IMR-90 (cell line): Measurements from ENCODE around the gene WASHC2C. TPM values are rescaled to one million over a fixed set of nuclear protein-coding genes. Genes with fewer than 3 reads are reported as not detected.
"Not testable (repeated sequence)": the region's sequence is repeated elsewhere in the genome, so short reads cannot be mapped to it uniquely, and the experiment has no call there.

Experiments used
- ATAC-seq: fragments of 200-7000 bp; cut with Tn5 transposase; 2 replicates; pipeline ENCODE4 v1.9.1; 2020; ENCODE audit warnings: low read depth, mild to moderate bottlenecking, moderate library complexity
- BruUV-seq: library from RNA; stranded (reverse); fragments of 400-500 nt; replicated peaks from 2 replicates; lab custom pipeline; 2021; lab: Mats Ljungman, UMichigan
- CTCF ChIA-PET: fragments of 300-600 bp; formaldehyde crosslinking; extraction: SDS; loops from one replicate; lab custom pipeline; 2021; ENCODE audit warnings: antibody characterized with exemption; lab: Yijun Ruan, JAX
- POLR2A ChIA-PET: fragments of 300-600 bp; sonication (Branson Sonifier 250); formaldehyde crosslinking; loops from one replicate; lab custom pipeline; 2022; ENCODE audit warnings: antibody characterized with exemption; ENCODE audit not compliant: unreplicated experiment; lab: Charles Lee
- DNase-seq: peaks from one replicate; pipeline ENCODE4 v3.0.0; 2013
- H2AFZ ChIP-seq: replicated peaks from 2 replicates; pipeline ENCODE3; 2013; ENCODE audit warnings: low read length, mild to moderate bottlenecking; ENCODE audit not compliant: poor library complexity
- H2AK5ac ChIP-seq: 2 replicates; pipeline ENCODE4 v1.6.1; 2013; ENCODE audit warnings: low read depth, low read length, inconsistent platforms
- H2AK9ac ChIP-seq: replicated peaks from 2 replicates; pipeline ENCODE3; 2013; ENCODE audit warnings: mild to moderate bottlenecking, low read depth, low read length, moderate library complexity; ENCODE audit not compliant: poor library complexity
- H2BK120ac ChIP-seq: 2 replicates; pipeline ENCODE4 v1.6.1; 2013; ENCODE audit warnings: low read depth, low read length, inconsistent platforms
- H2BK15ac ChIP-seq: 3 replicates; pipeline ENCODE4 v1.6.1; 2013; ENCODE audit warnings: low read depth, low read length, inconsistent platforms
- H2BK20ac ChIP-seq: 2 replicates; pipeline ENCODE4 v1.6.1; 2013; ENCODE audit warnings: low read depth, mild to moderate bottlenecking, inconsistent platforms, low read length, moderate library complexity
- H2BK5ac ChIP-seq: 2 replicates; pipeline ENCODE4 v1.6.1; 2013; ENCODE audit warnings: mild to moderate bottlenecking, low read depth, low read length, inconsistent platforms; ENCODE audit not compliant: poor library complexity, severe bottlenecking
- H3K14ac ChIP-seq: replicated peaks from 2 replicates; pipeline ENCODE4 v1.6.1; 2013; ENCODE audit warnings: low read depth, low read length, inconsistent platforms
- H3K18ac ChIP-seq: 2 replicates; pipeline ENCODE4 v1.6.1; 2013; ENCODE audit warnings: low read depth, low read length, control low read depth
- H3K23ac ChIP-seq: 2 replicates; pipeline ENCODE4 v1.6.1; 2013; ENCODE audit warnings: low read depth, low read length, inconsistent platforms
- H3K27ac ChIP-seq: 2 replicates; pipeline ENCODE4 v1.5.1; 2013; ENCODE audit warnings: mild to moderate bottlenecking, control low read depth, low read length; ENCODE audit not compliant: insufficient read depth
- H3K27me3 ChIP-seq: 2 replicates; pipeline ENCODE4 v1.6.1; 2013; ENCODE audit warnings: low read length; ENCODE audit not compliant: control insufficient read depth, insufficient read depth
- H3K36me3 ChIP-seq: 2 replicates; pipeline ENCODE4 v1.6.1; 2013; ENCODE audit warnings: low read length, mixed read lengths; ENCODE audit not compliant: control insufficient read depth, insufficient read depth
- H3K4ac ChIP-seq: 2 replicates; pipeline ENCODE4 v1.6.1; 2013; ENCODE audit warnings: low read depth, low read length, inconsistent platforms
- H3K4me1 ChIP-seq: 2 replicates; pipeline ENCODE4 v1.6.1; 2013; ENCODE audit warnings: low read length, mixed read lengths; ENCODE audit not compliant: control insufficient read depth, insufficient read depth
- H3K4me2 ChIP-seq: 2 replicates; pipeline ENCODE4 v1.6.1; 2013; ENCODE audit warnings: low read depth, mild to moderate bottlenecking, control low read depth, low read length, moderate library complexity
- H3K4me3 ChIP-seq: 2 replicates; pipeline ENCODE4 v1.5.1; 2013; ENCODE audit warnings: low read depth, mild to moderate bottlenecking, control low read depth, low read length, moderate library complexity; ENCODE audit not compliant: insufficient read depth
- H3K56ac ChIP-seq: 2 replicates; pipeline ENCODE4 v1.6.1; 2013; ENCODE audit warnings: low read length, inconsistent platforms; ENCODE audit not compliant: insufficient read depth; ENCODE audit errors: extremely low read depth
- H3K79me1 ChIP-seq, 2 experiments: 2 replicates each; pipeline ENCODE4 v1.6.1; 2013; ENCODE audit warnings: low read length in 2 of 2, inconsistent platforms in 1 of 2, low read depth in 1 of 2
- H3K9ac ChIP-seq: 2 replicates; pipeline ENCODE4 v1.6.1; 2013; ENCODE audit warnings: low read depth, low read length, control low read depth
- H3K9me1 ChIP-seq: 2 replicates; pipeline ENCODE4 v1.6.1; 2013; ENCODE audit warnings: low read length, inconsistent platforms; ENCODE audit not compliant: insufficient read depth
- H3K9me3 ChIP-seq: 2 replicates; pipeline ENCODE4 v1.6.1; 2013; ENCODE audit warnings: low read length; ENCODE audit not compliant: control insufficient read depth, insufficient read depth
- H4K20me1 ChIP-seq: 2 replicates; pipeline ENCODE4 v1.6.1; 2013; ENCODE audit warnings: low read length, inconsistent platforms; ENCODE audit not compliant: insufficient read depth
- H4K5ac ChIP-seq: 2 replicates; pipeline ENCODE4 v1.6.1; 2013; ENCODE audit warnings: mild to moderate bottlenecking, low read depth, low read length, control low read depth
- H4K8ac ChIP-seq, 2 experiments: 2 replicates each; pipeline ENCODE4 v1.6.1; 2013; ENCODE audit warnings: low read depth in 2 of 2, low read length in 2 of 2, control low read depth in 1 of 2, inconsistent platforms in 1 of 2
- H4K91ac ChIP-seq: 2 replicates; pipeline ENCODE4 v1.6.1; 2013; ENCODE audit warnings: low read depth, low read length, inconsistent platforms; ENCODE audit not compliant: insufficient read depth
- WGBS, 2 experiments: methylation state at CpG; one replicate each; pipeline versions ENCODE4 v1.1.5 to v1.1.7; 2013; ENCODE audit warnings: missing lambda C conversion rate in 2 of 2; ENCODE audit not compliant: insufficient read length in 1 of 2; ENCODE audit errors: extremely low coverage in 2 of 2; 5-methylcytosine and 5-hydroxymethylcytosine counted together
- dilution Hi-C: fragments of 300-500 bp; cut with HindIII; formaldehyde crosslinking; loops from one replicate; pipeline ENCODE4 v1.14.3; 2018; ENCODE audit warnings: low sequenced_read_pairs; ENCODE audit not compliant: unreplicated experiment
- in situ Hi-C: fragments of 300-500 bp; cut with MboI; formaldehyde crosslinking; loops from 3 replicates; pipeline ENCODE4 v1.14.3; 2019; ENCODE audit warnings: low sequenced_read_pairs, inconsistent platforms, mixed read lengths
- intact Hi-C: fragments of 100-400 bp; cut with micrococcal nuclease; formaldehyde crosslinking; loops from 2 replicates; pipeline ENCODE4 v1.10.0; 2022
- polyA plus RNA-seq, 3 experiments: library from polyadenylated mRNA; depleted of rRNA; stranded (reverse); fragments of >200 nt; gene quantifications; 2 replicates each; pipeline ENCODE4 v1.2.3, GENCODE V29; 2012; ENCODE audit warnings: low replicate concordance in 1 of 3
- total RNA-seq: library from RNA; depleted of rRNA; stranded (reverse); fragments of >200 nt; gene quantifications from 2 replicates; pipeline ENCODE4 v1.2.3, GENCODE V29; 2012

WASHC2C gene
- total and polyA plus RNA-seq, 2 of the 4 experiments (the other 2 are of a cell fraction) = 22.2 to 27.2 TPM

- H4K91ac ChIP-seq, H3K36me3 ChIP-seq, H3K23ac ChIP-seq, BruUV-seq, H4K5ac ChIP-seq, H3K9me3 ChIP-seq, H2AK5ac ChIP-seq, H2AK9ac ChIP-seq, H3K27ac ChIP-seq, H3K9ac ChIP-seq, H3K4me3 ChIP-seq, H3K9me1 ChIP-seq, POLR2A ChIA-PET, H4K8ac ChIP-seq, H2BK5ac ChIP-seq, H2AFZ ChIP-seq, H3K79me1 ChIP-seq, H3K4me1 ChIP-seq, in situ Hi-C loops, H2BK20ac ChIP-seq, intact Hi-C loops, H2BK120ac ChIP-seq, DNase-seq, H4K20me1 ChIP-seq, H3K56ac ChIP-seq, CTCF ChIA-PET, H2BK15ac ChIP-seq, ATAC-seq, dilution Hi-C loops, H3K4ac ChIP-seq, H3K18ac ChIP-seq, H3K14ac ChIP-seq, H3K4me2 ChIP-seq, H3K27me3 ChIP-seq: not testable (repeated sequence)
- no CpG with 5 or more reads among the region's 7 CpGs for WGBS, 2 experiments
These were observed 14.9 kb downstream of the WASHC2C start for GRCh38 chr10:45742014-45742413.

GRCh38 chr10:45751141-45751540, 24.1 kb downstream of the WASHC2C start:
- CTCF ChIA-PET, H3K9me3 ChIP-seq, H3K27me3 ChIP-seq, H3K4me2 ChIP-seq, H2BK15ac ChIP-seq, dilution Hi-C loops, H3K9me1 ChIP-seq, H4K8ac ChIP-seq, H3K4me1 ChIP-seq, H3K36me3 ChIP-seq, intact Hi-C loops, in situ Hi-C loops, H3K18ac ChIP-seq, H4K5ac ChIP-seq, H3K9ac ChIP-seq, H2BK120ac ChIP-seq, H3K79me1 ChIP-seq, ATAC-seq, H3K4me3 ChIP-seq, DNase-seq, H4K20me1 ChIP-seq, H2AFZ ChIP-seq, H3K56ac ChIP-seq, H3K27ac ChIP-seq, H3K4ac ChIP-seq, BruUV-seq, H2BK5ac ChIP-seq, H2BK20ac ChIP-seq, H2AK9ac ChIP-seq, H3K23ac ChIP-seq, H2AK5ac ChIP-seq, H3K14ac ChIP-seq, H4K91ac ChIP-seq, POLR2A ChIA-PET: not testable (repeated sequence)
- no CpG with 5 or more reads among the region's 4 CpGs for WGBS, 2 experiments
